Measurements from ENCODE around the gene MEGF11.
"Not testable (repeated sequence)": the region's sequence is repeated elsewhere in the genome, so short reads cannot be mapped to it uniquely, and the experiment has no call there.

Gene MEGF11

DNA sequence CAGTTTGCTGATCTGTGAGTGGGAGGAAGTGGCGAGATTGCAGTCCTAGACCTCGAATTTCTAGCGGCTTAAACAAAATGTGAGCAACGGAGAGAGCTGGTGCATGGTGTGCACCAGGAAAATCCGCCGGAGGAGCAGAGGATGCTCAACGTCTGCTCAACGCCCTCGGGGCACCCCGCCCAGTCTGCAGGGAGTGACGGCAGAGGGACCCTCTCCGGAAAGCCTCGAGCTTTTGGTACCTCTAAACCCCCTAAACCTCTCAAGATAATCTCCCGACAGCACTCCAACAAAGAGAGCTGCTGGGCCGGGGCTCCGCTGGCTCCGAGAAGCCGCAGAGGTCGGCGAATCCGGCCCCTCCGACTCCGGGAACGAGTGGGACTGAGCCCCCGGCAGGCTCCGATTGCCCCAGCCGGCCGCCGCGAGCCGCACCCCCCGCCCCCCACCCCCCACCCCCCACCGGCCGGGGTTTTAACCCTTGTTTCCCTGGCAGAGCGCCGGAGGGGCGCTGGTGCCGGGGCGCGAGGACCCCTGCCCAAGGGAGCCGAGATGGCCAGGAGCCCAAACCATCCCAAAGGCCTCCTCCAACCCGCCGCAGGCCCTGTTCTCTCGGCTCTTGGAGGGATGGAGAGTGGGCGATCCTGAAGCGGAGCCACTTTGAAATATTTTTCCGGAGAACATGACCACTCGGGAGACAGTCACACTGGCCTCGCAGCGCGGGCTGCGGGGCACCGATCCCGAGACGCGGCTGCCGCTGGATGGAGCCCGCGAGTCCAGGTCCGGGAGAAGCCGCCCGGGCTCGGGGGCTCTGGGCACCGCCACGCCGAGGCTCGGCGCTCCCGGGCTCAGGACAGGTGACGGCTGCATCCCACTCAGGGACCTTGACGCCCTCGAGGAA, 1.5 kb downstream of the MEGF11 start:
- no peaks in the 10 kb centered on the region for H3K9me3 ChIP-seq
- H3K27me3 ChIP-seq, result peaks cover 0 to 71% of the 10 kb centered on the region in 2 donors
- peaks cover 0 to 33% (median 25%) of the 10 kb centered on the region in 4 donors for H3K4me1 ChIP-seq
- peak in 1 of 2 donors; percentile 42 for DNase-seq
- H3K27ac ChIP-seq, result no peak overlapping the region
- peak overlapping the region; percentile 50 to 65 for H3K4me3 ChIP-seq
- no peaks in the 10 kb centered on the region for H3K36me3 ChIP-seq
- intact Hi-C loops (cut with DNase I; ENCODE audit: low total_unique reads), result loop anchor here (5.0 kb wide), 1 partner anchor 35 kb away; no protein-coding TSS in a partner anchor
- TF ChIP-seq, protein P1, sequence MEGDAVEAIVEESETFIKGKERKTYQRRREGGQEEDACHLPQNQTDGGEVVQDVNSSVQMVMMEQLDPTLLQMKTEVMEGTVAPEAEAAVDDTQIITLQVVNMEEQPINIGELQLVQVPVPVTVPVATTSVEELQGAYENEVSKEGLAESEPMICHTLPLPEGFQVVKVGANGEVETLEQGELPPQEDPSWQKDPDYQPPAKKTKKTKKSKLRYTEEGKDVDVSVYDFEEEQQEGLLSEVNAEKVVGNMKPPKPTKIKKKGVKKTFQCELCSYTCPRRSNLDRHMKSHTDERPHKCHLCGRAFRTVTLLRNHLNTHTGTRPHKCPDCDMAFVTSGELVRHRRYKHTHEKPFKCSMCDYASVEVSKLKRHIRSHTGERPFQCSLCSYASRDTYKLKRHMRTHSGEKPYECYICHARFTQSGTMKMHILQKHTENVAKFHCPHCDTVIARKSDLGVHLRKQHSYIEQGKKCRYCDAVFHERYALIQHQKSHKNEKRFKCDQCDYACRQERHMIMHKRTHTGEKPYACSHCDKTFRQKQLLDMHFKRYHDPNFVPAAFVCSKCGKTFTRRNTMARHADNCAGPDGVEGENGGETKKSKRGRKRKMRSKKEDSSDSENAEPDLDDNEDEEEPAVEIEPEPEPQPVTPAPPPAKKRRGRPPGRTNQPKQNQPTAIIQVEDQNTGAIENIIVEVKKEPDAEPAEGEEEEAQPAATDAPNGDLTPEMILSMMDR (IDR thresholded peaks at IDR 0.05), result peak; percentile 43 to 60

DNA sequence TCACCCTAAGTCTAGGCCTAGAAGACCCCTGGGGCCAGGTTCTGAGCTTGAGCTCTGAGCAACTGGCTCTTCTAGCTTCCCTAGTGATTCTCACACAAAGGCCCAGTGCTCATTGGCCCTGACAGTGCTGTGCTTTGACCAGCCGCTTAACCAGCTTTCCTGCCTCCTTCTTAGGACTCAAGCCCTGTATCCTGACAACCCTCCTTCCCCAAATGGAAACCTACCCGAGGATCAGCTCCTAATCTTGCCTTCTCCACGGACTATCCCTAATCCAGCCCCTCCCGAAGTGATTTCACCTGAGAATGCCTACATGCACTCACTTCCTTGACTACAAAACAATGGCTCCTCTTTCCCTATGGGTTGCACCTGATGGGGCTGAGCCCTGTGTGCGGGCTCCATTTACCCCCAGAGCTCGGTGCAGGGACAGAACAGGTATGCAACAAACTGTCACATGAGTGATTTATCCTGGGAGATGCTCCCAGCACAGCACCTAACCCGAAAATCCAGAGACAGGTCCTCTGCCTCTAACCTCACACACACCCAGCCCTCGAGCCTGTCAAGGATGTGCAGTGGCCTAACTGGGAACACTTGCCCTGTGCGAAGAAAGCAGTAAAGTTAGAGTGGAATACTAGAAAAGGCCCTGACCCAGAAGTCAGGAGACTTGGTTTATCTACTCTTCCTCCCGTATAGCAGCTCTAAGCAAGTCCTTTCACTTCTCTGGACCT, 2.3 kb downstream of the MEGF11 start:
- Histone ChIP-seq H3K36me3 (no peaks in the 10 kb centered on the region), H3K9me3 (no peaks in the 10 kb centered on the region), H3K4me3 (no peak overlapping the region), H3K4me1 (peaks cover 0 to 33% (median 25%) of the 10 kb centered on the region in 4 donors), H3K27ac (no peak overlapping the region), H3K27me3 (peaks cover 0 to 68% of the 10 kb centered on the region in 2 donors)
- TF ChIP-seq, protein P1 (IDR thresholded peaks at IDR 0.05), result no peak
- DNase-seq, result no peak
- intact Hi-C loops (cut with DNase I; ENCODE audit: low total_unique reads), result loop anchor here (5.0 kb wide), 1 partner anchor 36 kb away; no protein-coding TSS in a partner anchor

GRCh38 chr15:66249605-66250174, 3.9 kb downstream of the MEGF11 start:
- intact Hi-C loops (cut with DNase I; ENCODE audit: low total_unique reads), result loop anchor here (5.0 kb wide), 1 partner anchor 38 kb away; no protein-coding TSS in a partner anchor
- H3K27me3 ChIP-seq, result peaks cover 0 to 65% of the 10 kb centered on the region in 2 donors
- H3K9me3 ChIP-seq, result no peaks in the 10 kb centered on the region

GRCh38 chr15:66246937-66247336, 6.6 kb downstream of the MEGF11 start:
- intact Hi-C loops (cut with DNase I; ENCODE audit: low total_unique reads), result no loop called here
- no peak for DNase-seq
- H3K9me3 ChIP-seq, result no peaks in the 10 kb centered on the region
- H3K4me3 ChIP-seq, result no peak overlapping the region
- no peaks in the 10 kb centered on the region for H3K36me3 ChIP-seq
- H3K27me3 ChIP-seq, result peaks cover 0 to 47% of the 10 kb centered on the region in 2 donors
- TF ChIP-seq, protein P1 (IDR thresholded peaks at IDR 0.05), result no peak
- H3K27ac ChIP-seq, result no peak overlapping the region
- H3K4me1 ChIP-seq, result peaks cover 0 to 5% (median 4%) of the 10 kb centered on the region in 4 donors

More at GRCh38 chr15:66249605-66250174, 3.9 kb downstream of the MEGF11 start:
- H3K36me3 ChIP-seq, result no peaks in the 10 kb centered on the region
- H3K4me3 ChIP-seq, result no peak overlapping the region
- H3K27ac ChIP-seq, result no peak overlapping the region
- no peak for DNase-seq
- TF ChIP-seq, protein P1 (IDR thresholded peaks at IDR 0.05), result no peak
- peaks cover 0 to 32% (median 24%) of the 10 kb centered on the region in 4 donors for H3K4me1 ChIP-seq

DNA sequence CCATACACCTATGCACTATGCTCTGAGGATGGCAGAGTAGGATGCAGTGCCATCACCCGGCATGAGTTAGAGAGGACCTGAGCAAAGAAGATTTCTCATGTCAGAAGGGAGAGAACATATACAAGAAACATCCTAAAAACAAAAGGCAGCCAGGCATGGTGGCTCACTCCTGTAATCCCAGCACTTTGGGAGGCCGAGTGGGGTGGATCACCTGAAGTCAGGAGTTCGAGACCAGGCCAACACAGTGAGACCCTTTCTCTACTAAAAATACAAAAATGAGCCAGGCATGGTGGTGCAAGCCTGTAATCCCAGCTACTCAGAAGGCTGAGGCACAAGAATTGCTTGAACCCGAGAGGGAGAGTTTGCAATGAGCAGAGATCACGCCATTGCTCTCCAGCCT, 7.7 kb downstream of the MEGF11 start:
- H3K4me1 ChIP-seq; intact Hi-C loops (cut with DNase I; ENCODE audit: low total_unique reads): not testable (repeated sequence)
- H3K27me3 ChIP-seq, result peaks cover 0 to 41% of the 10 kb centered on the region in 2 donors

More for the DNA sequence above, 7.7 kb downstream of the MEGF11 start:
- H3K36me3 ChIP-seq, H3K4me3 ChIP-seq, H3K27ac ChIP-seq, DNase-seq, H3K9me3 ChIP-seq: not testable (repeated sequence)

Data from tibial artery (tissue), 4 donors.